GM10248 (cell line): ENCODE results near the gene SLC38A1.
"Not testable (repeated sequence)": the region's sequence is repeated elsewhere in the genome, so short reads cannot be mapped to it uniquely, and the experiment has no call there.

Experiments used
- CTCF ChIA-PET: fragments of 300-600 bp; sonication (Branson Sonifier 250); formaldehyde crosslinking; extraction: SDS; loops from one replicate; lab custom pipeline; 2021; ENCODE audit warnings: antibody characterized with exemption; lab: Yijun Ruan, JAX
- POLR2A ChIA-PET: fragments of 350-650 bp; sonication (Branson Sonifier 250); formaldehyde crosslinking; extraction: SDS; loops from one replicate; lab custom pipeline; 2020; ENCODE audit warnings: antibody characterized with exemption; lab: Yijun Ruan, JAX
- DNase-seq: peaks from one replicate; pipeline ENCODE4 v3.0.0; 2012; ENCODE audit errors: extremely low spot score
- TF ChIP-seq, protein P1 (sequence below): IDR thresholded peaks from 2 replicates; pipeline ENCODE4 v1.5.1; 2012; ENCODE audit warnings: mild to moderate bottlenecking, low read depth; ENCODE audit errors: extremely low read depth, missing control alignments, control extremely low read depth

The SLC38A1 gene

DNA sequence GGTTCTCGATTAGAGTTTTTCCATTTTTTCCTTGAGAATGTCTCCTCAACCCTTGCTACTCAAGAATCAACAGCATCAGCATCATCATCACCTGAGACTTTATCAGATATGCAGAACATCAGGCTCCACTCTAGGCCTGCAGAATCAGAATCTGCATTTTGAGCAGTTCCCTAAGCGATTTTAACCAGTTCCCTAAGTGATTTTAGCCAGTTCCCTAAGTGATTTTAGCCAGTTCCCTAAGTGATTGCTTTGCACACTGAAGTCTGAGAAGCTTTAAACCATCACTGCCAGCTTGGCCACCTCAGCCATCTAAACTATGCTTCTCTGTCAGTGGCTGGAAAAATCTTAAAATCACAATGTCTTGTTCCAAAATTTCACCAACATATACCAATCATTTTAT, 29.4 kb upstream of the SLC38A1 start:
- POLR2A ChIA-PET: no interaction called here
- CTCF ChIA-PET: no interaction called here
- TF ChIP-seq, protein P1, sequence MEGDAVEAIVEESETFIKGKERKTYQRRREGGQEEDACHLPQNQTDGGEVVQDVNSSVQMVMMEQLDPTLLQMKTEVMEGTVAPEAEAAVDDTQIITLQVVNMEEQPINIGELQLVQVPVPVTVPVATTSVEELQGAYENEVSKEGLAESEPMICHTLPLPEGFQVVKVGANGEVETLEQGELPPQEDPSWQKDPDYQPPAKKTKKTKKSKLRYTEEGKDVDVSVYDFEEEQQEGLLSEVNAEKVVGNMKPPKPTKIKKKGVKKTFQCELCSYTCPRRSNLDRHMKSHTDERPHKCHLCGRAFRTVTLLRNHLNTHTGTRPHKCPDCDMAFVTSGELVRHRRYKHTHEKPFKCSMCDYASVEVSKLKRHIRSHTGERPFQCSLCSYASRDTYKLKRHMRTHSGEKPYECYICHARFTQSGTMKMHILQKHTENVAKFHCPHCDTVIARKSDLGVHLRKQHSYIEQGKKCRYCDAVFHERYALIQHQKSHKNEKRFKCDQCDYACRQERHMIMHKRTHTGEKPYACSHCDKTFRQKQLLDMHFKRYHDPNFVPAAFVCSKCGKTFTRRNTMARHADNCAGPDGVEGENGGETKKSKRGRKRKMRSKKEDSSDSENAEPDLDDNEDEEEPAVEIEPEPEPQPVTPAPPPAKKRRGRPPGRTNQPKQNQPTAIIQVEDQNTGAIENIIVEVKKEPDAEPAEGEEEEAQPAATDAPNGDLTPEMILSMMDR: no peak
- DNase-seq: no peak

- ChIA-PET CTCF (interaction anchor here (0.8 kb wide), 1 partner anchor 45 kb away, joined by 3 read pairs; no protein-coding TSS in a partner anchor), POLR2A (no interaction called here)
- DNase-seq: no peak
- TF ChIP-seq, protein P1: no peak
These were observed 28.0 kb upstream of the SLC38A1 start for GRCh38 chr12:46296822-46297221.

DNA sequence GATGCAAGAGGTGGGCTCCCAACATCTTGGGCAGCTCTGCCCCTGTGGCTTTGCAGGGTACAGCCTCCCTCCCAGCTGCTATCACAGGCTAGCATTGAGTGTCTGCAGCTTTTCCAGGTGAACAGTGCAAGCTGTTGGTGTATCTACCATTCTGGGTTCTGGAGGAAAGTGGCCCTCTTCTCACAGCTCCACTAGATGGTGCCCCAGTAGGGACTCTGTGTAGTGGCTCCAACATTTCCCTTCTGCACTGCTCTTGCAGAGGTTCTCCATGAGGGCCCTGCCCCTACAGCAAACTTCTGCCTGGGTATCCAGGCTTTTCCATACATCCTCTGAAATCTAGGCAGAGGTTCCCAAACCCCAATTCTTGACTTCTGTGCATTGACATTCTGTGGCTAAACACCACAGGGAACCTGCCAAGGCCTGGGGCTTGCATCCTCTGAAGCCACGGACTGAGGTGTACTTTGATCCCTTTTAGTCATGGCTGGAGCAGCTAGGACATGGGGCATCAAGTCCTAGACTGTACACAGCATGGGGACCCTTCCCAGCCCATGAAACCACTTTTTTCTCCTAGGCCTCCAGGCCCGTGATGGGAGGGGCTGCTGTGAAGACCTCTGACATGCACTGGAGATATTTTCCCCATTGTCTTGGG, 24.0 kb upstream of the SLC38A1 start:
- ChIA-PET POLR2A (no interaction called here), CTCF (interaction anchor here (0.9 to 2.3 kb wide), 3 partner anchors 8 to 690 kb away, joined by 3 to 5 read pairs (median 3); no protein-coding TSS in a partner anchor)
- TF ChIP-seq, protein P1: no peak
- no peak for DNase-seq

- DNase-seq, POLR2A ChIA-PET: not testable (repeated sequence)
- CTCF ChIA-PET: interaction anchor here (0.9 to 2.3 kb wide), 3 partner anchors 9 to 691 kb away, joined by 3 to 5 read pairs (median 3); no protein-coding TSS in a partner anchor
These were observed 23.1 kb upstream of the SLC38A1 start for GRCh38 chr12:46291953-46292352.

- DNase-seq, POLR2A ChIA-PET, CTCF ChIA-PET: not testable (repeated sequence)
These were observed 16.3 kb upstream of the SLC38A1 start for GRCh38 chr12:46285177-46285576.

- TF ChIP-seq, protein P1: no peak
- no peak for DNase-seq
- POLR2A ChIA-PET: no interaction called here
- CTCF ChIA-PET: interaction anchor here (0.8 to 1.6 kb wide), 3 partner anchors 8 to 17 kb away, joined by 3 read pairs; no protein-coding TSS in a partner anchor
These were observed 14.0 kb upstream of the SLC38A1 start for GRCh38 chr12:46282829-46283228.

DNA sequence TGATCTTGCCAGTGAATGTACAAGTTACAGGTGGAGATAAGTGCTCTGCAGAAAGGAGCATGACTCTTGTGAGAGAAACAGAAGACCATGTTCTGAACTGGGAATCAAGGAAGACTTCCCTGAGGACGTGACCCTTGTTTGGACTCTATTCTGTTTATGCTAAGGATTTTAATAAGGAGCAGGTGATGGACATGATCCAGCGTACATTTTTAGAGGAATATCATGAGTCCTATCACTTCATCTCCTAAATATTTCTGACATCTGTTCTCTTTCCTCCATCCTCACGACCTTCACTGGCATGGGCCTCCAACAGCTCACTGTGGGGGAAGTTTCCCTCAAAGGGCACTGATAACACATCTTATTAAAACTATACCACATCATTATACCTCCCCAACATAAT, 7.9 kb upstream of the SLC38A1 start:
- POLR2A ChIA-PET: no interaction called here
- CTCF ChIA-PET: interaction anchor here (1.0 kb wide), 1 partner anchor 123 kb away, joined by 3 read pairs; no protein-coding TSS in a partner anchor
- TF ChIP-seq, protein P1: no peak
- DNase-seq: no peak
